Hindlimb muscle (tissue), 1 donor: ENCODE data around the gene CPNE9. TPM values are rescaled to one million over a fixed set of nuclear protein-coding genes. Genes with fewer than 3 reads are reported as not detected.

Source experiments
- DNase-seq: peaks from one replicate; pipeline ENCODE4 v3.0.0-alpha.2; 2013
- polyA plus RNA-seq: library from polyadenylated mRNA; unstranded; fragments of 120-200 nt; gene quantifications from one replicate; pipeline ENCODE4 v1.2.1, GENCODE V29; 2013; ENCODE audit not compliant: insufficient read length

Gene CPNE9
- polyA plus RNA-seq, 1 donor, result not detected

- DNase-seq, result no peak
Measured at GRCh38 chr3:9687514-9687913, 16.1 kb upstream of the CPNE9 start.

GRCh38 chr3:9688961-9689360 lies 14.7 kb upstream of the CPNE9 start:
- no peak for DNase-seq

DNA sequence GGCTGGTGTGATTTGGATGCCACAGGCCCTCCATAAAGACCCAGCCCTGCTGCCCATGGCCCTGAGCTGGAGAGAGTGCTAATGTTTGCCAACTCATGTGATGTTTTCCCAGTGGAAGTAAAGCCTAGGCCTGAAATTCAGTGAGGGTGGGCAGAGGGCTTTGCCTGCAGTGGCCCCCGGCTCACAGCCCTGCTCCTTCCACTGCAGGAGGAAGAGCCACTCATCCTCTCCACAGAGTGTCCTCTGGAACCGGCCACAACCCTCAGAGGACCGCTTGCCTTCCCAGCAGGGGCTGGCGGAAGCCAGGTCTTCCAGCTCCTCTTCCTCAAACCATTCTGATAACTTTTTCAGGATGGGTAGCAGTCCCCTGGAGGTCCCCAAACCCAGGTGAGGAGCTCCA lies 13.9 kb upstream of the CPNE9 start:
- DNase-seq, result no peak

DNA sequence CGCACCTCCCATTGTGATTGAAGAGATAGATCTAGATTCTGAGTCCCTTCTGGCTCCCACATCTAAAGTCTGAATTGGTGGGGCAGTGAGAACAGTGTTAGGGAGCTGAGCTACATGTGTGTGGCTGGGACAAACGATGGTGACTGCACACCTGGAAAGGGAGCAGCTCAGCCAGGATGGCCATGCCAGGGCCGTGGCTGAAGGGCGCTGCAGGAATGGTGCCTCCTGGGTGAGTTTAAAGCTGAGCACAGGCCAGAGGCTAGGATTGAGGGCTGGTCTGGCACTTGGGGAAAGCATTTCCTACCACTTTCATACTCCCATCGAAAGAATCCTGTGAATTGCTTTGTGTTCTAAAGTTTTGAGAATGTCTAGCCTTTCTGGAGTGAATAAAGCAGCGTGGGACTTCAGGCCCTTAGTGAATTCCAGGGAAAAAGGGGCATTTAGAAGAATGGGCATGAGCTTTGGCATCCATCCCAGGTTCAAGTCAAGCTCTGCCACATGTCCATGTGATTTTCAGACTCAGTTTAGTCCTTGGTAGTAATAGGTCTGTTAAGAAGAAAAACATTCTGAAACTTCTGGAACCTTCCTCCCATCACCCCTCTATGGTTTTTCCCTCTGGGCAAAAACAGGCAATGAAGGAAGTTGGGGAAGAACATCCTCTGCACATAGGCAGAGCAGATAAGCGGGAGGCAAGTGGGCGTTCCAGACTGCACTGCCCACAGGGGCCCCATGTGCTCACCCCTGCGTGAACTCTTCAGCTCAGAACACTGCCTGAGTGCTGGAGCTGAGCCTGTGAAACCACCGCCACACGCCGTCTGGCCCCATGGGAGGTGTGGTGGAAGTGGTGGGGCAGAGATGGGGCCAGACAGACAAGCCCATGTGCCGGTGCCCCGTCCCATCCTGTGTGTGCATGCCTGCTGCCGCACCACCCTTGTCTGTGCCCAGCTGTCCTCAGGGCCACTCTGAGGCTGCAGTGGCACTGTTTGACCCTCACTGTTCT lies 12.9 kb upstream of the CPNE9 start:
- DNase-seq, result no peak

GRCh38 chr3:9691636-9692035 lies 12.0 kb upstream of the CPNE9 start:
- no peak for DNase-seq

GRCh38 chr3:9692416-9692815 lies 11.2 kb upstream of the CPNE9 start:
- DNase-seq, result no peak

- DNase-seq, result peak; percentile 15
Measured at GRCh38 chr3:9695345-9695744, 8.3 kb upstream of the CPNE9 start.

DNA sequence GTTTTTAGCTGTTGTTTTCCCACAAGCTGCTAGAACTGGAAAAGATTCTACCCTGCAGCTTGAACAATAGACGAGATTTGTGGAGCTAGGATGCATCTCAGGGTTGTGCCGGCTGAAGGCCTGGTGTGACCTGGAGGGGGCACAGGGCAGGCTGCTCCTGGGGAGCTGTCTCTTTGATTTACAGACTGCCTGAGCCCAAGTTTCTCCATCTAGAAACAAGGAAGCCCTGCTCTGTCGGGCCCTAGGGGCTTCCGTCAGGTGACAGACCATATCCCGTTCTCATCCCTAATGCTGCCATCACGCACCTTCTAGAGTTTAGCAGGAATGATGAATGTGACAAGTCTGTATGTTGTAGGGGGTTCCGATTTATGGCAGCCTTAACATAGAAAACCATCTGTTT lies 7.9 kb upstream of the CPNE9 start:
- no peak for DNase-seq

GRCh38 chr3:9696480-9697220 lies 7.0 kb upstream of the CPNE9 start:
- DNase-seq, result no peak

GRCh38 chr3:9697892-9698291 lies 5.7 kb upstream of the CPNE9 start:
- no peak for DNase-seq

DNA sequence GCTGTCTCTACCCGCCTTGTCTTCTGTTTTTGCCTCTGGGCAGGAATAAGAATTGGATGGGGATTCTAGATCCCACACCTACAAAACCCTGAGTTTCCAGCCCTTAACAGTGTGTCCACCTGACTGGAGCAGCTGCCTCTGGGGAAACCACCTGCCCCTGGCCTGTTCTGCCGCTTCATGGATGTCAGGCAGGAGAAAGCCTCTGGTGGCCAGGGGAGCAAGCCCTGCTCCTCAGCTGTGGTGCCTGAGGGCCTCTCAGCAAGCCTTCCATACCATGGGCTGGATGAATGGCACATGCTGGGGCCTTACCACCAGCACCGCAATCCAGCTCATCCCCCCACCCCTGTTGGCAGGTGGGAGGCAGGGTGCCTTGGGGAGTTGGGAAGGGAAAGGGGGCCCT lies 5.3 kb upstream of the CPNE9 start:
- DNase-seq, result no peak

DNA sequence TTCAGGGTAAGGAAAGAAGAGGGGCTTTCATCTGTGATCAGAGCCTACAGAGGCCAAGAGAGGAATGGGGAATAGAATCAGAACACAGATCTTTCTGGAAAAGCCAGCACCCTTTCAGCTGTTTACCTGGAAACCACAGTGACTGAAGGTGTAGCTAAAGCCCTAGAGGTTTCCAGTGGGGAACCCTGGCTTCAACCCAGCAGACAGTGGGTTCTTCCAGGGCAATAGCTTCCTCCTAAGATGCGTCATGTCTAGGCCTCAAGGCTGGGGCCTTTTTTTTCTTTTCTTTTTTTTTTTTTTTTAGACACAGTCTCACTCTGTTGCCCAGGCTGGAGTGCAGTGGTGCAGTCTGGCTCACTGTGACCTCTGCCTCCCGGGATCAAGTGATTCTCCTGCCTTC lies 3.1 kb upstream of the CPNE9 start:
- no peak for DNase-seq

DNA sequence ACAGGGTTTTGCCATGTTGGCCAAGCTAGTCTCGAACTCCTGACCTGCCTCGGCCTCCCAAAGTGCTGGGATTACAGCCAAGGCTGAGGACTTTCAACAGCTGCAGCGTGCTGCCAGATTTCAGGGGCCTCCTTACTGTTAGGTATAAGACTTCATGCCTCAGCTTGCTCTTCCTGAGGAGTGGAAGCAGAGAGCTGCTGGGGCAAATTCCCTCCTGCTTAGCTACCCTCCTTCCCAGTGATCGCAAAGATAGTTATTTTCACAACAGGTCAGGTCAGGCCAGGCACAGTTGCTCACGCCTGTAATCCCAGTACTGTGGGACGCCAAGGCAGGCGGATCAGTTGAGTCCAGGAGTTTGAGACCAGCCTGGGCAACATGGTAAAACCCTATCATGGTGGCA lies 2.6 kb upstream of the CPNE9 start:
- no peak for DNase-seq

DNA sequence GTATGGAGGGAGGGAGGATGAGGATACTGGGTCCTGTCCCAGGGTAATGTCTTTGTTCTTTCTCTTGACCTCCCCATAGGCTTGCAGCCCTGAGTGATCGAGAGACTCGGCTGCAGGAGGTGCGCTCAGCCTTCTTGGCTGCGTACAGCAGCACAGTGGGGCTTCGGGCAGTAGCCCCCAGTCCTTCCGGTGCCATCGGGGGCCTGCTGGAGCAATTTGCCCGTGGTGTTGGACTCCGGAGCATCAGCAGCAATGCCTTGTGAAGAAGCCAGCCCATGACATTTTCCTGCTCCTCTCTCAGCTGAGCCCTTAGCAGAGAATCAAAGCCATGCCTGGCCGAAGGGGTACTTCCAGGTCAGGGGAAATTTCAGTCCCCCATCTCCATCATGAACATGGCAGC lies 1.9 kb upstream of the CPNE9 start:
- no peak for DNase-seq

DNA sequence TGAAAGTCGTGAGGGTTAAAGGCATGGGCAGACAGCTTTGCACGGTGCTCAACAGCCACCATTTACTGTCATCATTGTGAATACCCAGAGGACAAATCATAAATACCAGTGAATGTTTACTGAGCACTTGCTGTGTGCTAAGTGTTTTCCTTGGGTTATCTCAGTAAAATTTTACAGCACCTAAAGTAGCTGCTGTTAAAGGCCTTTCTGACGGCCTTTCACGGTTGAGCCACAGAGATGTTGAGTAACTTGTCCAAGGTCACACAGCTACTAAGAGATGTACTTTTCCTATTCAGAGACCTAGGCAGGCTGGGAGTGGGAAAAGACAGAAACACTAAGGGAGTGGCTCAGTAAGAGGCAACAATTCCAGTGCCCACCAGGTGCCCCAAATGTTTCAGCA lies 393 bp upstream of the CPNE9 start:
- DNase-seq, result no peak

DNA sequence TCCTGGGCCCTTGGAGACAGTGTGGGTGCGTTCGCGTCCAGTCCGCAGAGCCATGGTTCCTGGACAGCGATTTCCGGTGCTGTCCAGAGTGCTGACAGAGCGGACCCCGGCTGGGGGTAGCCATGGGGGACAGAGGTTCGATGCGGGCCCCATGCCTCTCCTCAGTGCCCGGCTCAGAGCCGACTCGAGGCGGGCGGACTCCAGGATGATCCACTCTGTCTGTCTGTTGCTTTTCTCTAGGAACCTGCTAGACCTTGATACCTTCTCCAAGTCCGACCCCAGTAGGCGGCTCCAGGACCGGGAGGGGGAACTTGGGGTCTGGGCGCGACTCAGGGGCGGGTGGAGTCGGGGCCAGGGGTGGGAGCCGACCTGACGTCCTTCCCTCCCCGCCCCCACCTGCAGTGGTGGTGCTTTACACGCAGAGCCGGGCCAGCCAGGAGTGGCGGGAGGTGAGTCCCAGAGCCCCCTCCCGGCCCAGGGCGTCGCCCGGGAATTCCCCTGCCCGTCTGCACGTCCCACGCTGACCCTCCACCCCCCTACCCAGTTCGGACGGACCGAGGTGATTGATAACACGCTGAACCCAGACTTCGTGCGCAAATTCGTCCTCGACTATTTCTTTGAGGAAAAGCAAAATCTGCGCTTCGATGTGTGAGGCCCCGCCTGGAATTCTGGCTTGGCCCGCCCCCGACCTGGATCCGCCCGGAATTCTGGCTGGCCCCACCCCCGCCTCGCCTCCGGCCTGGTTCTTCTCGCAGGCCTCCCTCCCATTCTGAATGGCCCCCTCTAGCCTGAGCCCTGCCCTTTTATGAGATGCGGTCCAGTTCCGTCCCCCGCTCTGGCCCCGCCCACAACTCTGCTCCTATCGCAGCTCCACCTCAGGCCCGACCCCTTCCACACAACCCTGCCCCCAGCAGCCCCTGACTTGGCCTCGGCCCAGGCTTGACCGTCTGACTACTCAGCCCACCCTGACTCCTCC lies 1.0 kb downstream of the CPNE9 start:
- DNase-seq, result peak; percentile 35

- no peak for DNase-seq
Measured at GRCh38 chr3:9710174-9710739, 6.6 kb downstream of the CPNE9 start.

GRCh38 chr3:9712415-9712814 lies 8.8 kb downstream of the CPNE9 start:
- DNase-seq, result no peak

DNA sequence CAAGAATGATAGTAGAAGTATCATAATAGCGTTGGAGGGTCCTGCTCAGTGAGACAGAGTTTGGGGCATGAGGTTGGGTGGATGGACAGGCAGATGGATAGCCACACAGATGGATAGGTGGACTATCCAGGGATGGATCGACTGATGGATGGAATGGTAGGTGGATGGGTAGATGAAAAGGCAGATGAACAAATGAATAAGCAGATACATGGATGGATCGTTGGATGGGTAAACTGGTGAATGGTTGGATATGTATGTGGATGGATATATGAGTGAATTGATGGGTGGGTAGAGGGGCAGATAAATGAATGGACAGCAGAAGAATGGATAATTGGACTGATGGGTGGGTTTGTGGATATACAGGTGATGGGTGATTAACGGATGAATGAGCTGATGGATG lies 9.5 kb downstream of the CPNE9 start:
- DNase-seq, result no peak

GRCh38 chr3:9715136-9715535 lies 11.5 kb downstream of the CPNE9 start:
- DNase-seq, result no peak

GRCh38 chr3:9715764-9716437 lies 12.3 kb downstream of the CPNE9 start:
- peak; percentile 51 for DNase-seq
